A673 (cell line): ENCODE data around the gene PGAM1. TPM values are rescaled to one million over a fixed set of nuclear protein-coding genes. Genes with fewer than 3 reads are reported as not detected.
"Not testable (repeated sequence)": the region's sequence is repeated elsewhere in the genome, so short reads cannot be mapped to it uniquely, and the experiment has no call there.

Source experiments
- BruUV-seq: library from RNA; stranded (reverse); fragments of 400-500 nt; replicated peaks from 2 replicates; lab custom pipeline; 2021; lab: Mats Ljungman, UMichigan
- CTCF ChIA-PET: fragments of 300-600 bp; sonication (Branson Sonifier 250); formaldehyde crosslinking; loops from one replicate; lab custom pipeline; 2022; ENCODE audit warnings: antibody characterized with exemption; lab: Charles Lee
- POLR2A ChIA-PET: fragments of 300-600 bp; sonication (Branson Sonifier 250); formaldehyde crosslinking; loops from one replicate; lab custom pipeline; 2022; ENCODE audit warnings: antibody characterized with exemption; ENCODE audit not compliant: low non-redundant PET; lab: Charles Lee
- DNase-seq: peaks from one replicate; pipeline ENCODE4 v3.0.0-alpha.2; 2015; ENCODE audit warnings: low spot score
- H3K27ac ChIP-seq: fragments of 200-600 bp; sonication (generic); 2 replicates; pipeline ENCODE4 v1.5.1; 2016; ENCODE audit warnings: mixed run types, low read depth, mild to moderate bottlenecking, mixed read lengths, antibody characterized with exemption, low read length; ENCODE audit not compliant: poor library complexity, severe bottlenecking
- H3K27me3 ChIP-seq: fragments of 200-600 bp; sonication (generic); replicated peaks from 2 replicates; pipeline ENCODE4 v1.6.1; 2017; ENCODE audit warnings: mixed run types, low read depth, mild to moderate bottlenecking, mixed read lengths, antibody characterized with exemption, low read length; ENCODE audit not compliant: insufficient read depth, poor library complexity
- H3K36me3 ChIP-seq: fragments of 200-600 bp; sonication (generic); 2 replicates; pipeline ENCODE4 v1.6.1; 2016; ENCODE audit warnings: mixed run types, mild to moderate bottlenecking, mixed read lengths, antibody characterized with exemption, low read length; ENCODE audit not compliant: insufficient read depth, poor library complexity, severe bottlenecking
- H3K4me1 ChIP-seq: fragments of 200-600 bp; sonication (generic); 2 replicates; pipeline ENCODE4 v1.6.1; 2017; ENCODE audit warnings: mixed run types, mild to moderate bottlenecking, mixed read lengths, antibody characterized with exemption, low read length; ENCODE audit not compliant: insufficient read depth, poor library complexity, severe bottlenecking
- H3K4me3 ChIP-seq: fragments of 200-600 bp; sonication (generic); 2 replicates; pipeline ENCODE4 v1.5.1; 2016; ENCODE audit warnings: low read depth, mixed run types, mild to moderate bottlenecking, mixed read lengths, low read length; ENCODE audit not compliant: poor library complexity, severe bottlenecking
- H3K9me3 ChIP-seq: fragments of 200-600 bp; sonication (generic); 2 replicates; pipeline ENCODE4 v1.6.1; 2016; ENCODE audit warnings: mixed run types, low read depth, mild to moderate bottlenecking, mixed read lengths, antibody characterized with exemption, low read length; ENCODE audit not compliant: poor library complexity, severe bottlenecking
- CTCF ChIP-seq: fragments of 300-800, 200-600 bp; sonication (generic); conservative IDR thresholded peaks from 2 replicates; pipeline ENCODE4 v1.5.1; 2017; ENCODE audit warnings: low read depth, mild to moderate bottlenecking, antibody characterized with exemption, low read length, moderate library complexity, mixed read lengths
- EZH2 ChIP-seq: fragments of 200-600 bp; sonication (generic); IDR thresholded peaks from 2 replicates; pipeline ENCODE4 v1.6.1; 2017; ENCODE audit warnings: borderline replicate concordance, low read depth, mild to moderate bottlenecking, mixed read lengths, antibody characterized with exemption, low read length; ENCODE audit not compliant: poor library complexity, severe bottlenecking
- intact Hi-C: fragments of 100-400 bp; cut with micrococcal nuclease; formaldehyde crosslinking; loops from one replicate; pipeline ENCODE4 v1.10.0; 2022; ENCODE audit not compliant: unreplicated experiment
- total RNA-seq: library from RNA; stranded (reverse); gene quantifications from 2 replicates; pipeline ENCODE4 v1.2.3, GENCODE V29; 2021

Gene PGAM1
- total RNA-seq, 1 experiment from 2014 or later, result 668 TPM

GRCh38 chr10:97466755-97467154, 40.8 kb downstream of the PGAM1 start:
- CTCF ChIA-PET, result no interaction called here
- Histone ChIP-seq H3K9me3 (no peaks in the 10 kb centered on the region), H3K27me3 (no peaks in the 10 kb centered on the region), H3K36me3 (peaks cover 83% of the 10 kb centered on the region), H3K4me3 (no peak overlapping the region), H3K4me1 (no peaks in the 10 kb centered on the region), H3K27ac (no peak overlapping the region)
- intact Hi-C loops, result no loop called here
- no TSS peak for BruUV-seq
- POLR2A ChIA-PET, result interaction anchor here (0.5 kb wide), 1 partner anchor 1580 kb away, joined by 8 read pairs; no protein-coding TSS in a partner anchor
- no peak for DNase-seq
- TF ChIP-seq CTCF (no peak), EZH2 (no peak)

DNA sequence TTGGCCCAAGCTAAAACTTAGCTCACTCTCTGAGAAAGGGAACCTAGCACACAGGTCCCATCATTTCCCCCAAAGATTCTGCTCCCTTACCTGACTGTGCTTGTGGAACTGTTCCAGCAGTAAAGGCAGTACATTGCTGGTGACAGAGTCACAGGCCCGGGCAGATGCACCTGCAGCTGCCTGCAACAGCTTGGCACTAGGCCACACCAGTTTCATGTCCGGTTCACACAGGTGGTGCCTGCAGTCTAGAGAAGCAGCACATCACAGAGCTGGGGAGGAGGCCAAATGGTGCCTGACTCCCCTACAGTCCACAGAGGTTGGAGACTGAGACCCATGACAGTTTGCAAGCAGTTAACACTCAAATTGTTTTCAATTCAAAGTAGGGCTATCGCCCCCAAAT, 42.2 kb downstream of the PGAM1 start:
- intact Hi-C loops, result no loop called here
- TF ChIP-seq EZH2, result no peak
- no peak for TF ChIP-seq CTCF
- Histone ChIP-seq H3K4me3 (no peak overlapping the region), H3K9me3 (no peaks in the 10 kb centered on the region), H3K27ac (no peak overlapping the region), H3K4me1 (no peaks in the 10 kb centered on the region), H3K36me3 (peaks cover 69% of the 10 kb centered on the region), H3K27me3 (no peaks in the 10 kb centered on the region)
- DNase-seq, result no peak
- BruUV-seq, result no TSS peak
- POLR2A ChIA-PET, result no interaction called here
- CTCF ChIA-PET, result interaction anchor here (0.5 kb wide), 1 partner anchor 161 kb away, joined by 5 read pairs; no protein-coding TSS in a partner anchor

DNA sequence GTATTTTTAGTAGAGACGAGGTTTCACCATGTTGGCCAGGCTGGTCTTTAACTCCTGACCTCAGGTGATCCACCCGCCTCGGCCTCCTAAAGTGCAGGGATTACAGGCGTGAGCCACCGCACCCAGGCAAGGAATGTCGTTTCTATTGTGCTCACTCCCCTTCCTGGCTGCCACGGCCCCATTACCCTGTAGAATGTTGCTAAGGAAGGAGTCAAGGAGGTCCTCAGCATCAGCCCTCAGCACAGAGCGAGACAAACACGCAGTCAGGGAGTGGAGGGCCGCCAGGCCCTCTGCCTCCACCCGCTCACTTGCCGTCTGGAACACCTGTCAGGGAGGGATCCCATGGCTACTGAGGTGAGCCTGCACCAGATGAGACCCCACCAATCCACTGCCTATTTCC, 42.8 kb downstream of the PGAM1 start:
- CTCF ChIA-PET, H3K27me3 ChIP-seq, H3K9me3 ChIP-seq, BruUV-seq, H3K4me3 ChIP-seq, DNase-seq, H3K4me1 ChIP-seq, POLR2A ChIA-PET, H3K27ac ChIP-seq, intact Hi-C loops: not testable (repeated sequence)
- peaks cover 69% of the 10 kb centered on the region for H3K36me3 ChIP-seq

- Histone ChIP-seq H3K27me3 (no peaks in the 10 kb centered on the region), H3K4me3 (no peak overlapping the region), H3K4me1 (no peaks in the 10 kb centered on the region), H3K9me3 (no peaks in the 10 kb centered on the region), H3K36me3 (peaks cover 71% of the 10 kb centered on the region), H3K27ac (no peak overlapping the region)
- ChIA-PET POLR2A (no interaction called here), CTCF (no interaction called here)
- no peak for DNase-seq
- intact Hi-C loops, result no loop called here
- no TSS peak for BruUV-seq
- no peak for TF ChIP-seq CTCF
- no peak for TF ChIP-seq EZH2
Measured at GRCh38 chr10:97474918-97475317, 48.9 kb downstream of the PGAM1 start.
